ENCODE measurements around the gene INPP5A.

The INPP5A gene

GRCh38 chr10:132774181-132774901 lies 236.8 kb downstream of the INPP5A start:
- peaks cover 6% of the 10 kb centered on the region for H3K36me3 ChIP-seq (ENCODE audit: control insufficient read depth, insufficient read depth, low read length, severe bottlenecking)
- no peak for DNase-seq (ENCODE audit: low read depth)

GRCh38 chr10:132774902-132775863 lies 237.6 kb downstream of the INPP5A start:
- Histone ChIP-seq H3K4me1 (ENCODE audit: control insufficient read depth, insufficient read depth, low read length) (no peaks in the 10 kb centered on the region), H3K9ac (ENCODE audit: low read length) (no peak overlapping the region), H3K36me3 (ENCODE audit: control insufficient read depth, insufficient read depth, low read length, severe bottlenecking) (peaks cover 8% of the 10 kb centered on the region), H3K27me3 (replicated peaks; ENCODE audit: control insufficient read depth, insufficient read depth, low read length) (no peaks in the 10 kb centered on the region), H3K4me3 (ENCODE audit: low read length) (no peak overlapping the region), H3K9me3 (ENCODE audit: control insufficient read depth, low read length) (no peaks in the 10 kb centered on the region)
- DNase-seq (ENCODE audit: low read depth): no peak

More at GRCh38 chr10:132774181-132774901, 236.8 kb downstream of the INPP5A start:
- Histone ChIP-seq H3K9me3 (ENCODE audit: control insufficient read depth, low read length) (no peaks in the 10 kb centered on the region), H3K27me3 (replicated peaks; ENCODE audit: control insufficient read depth, insufficient read depth, low read length) (no peaks in the 10 kb centered on the region), H3K9ac (ENCODE audit: low read length) (no peak overlapping the region), H3K4me1 (ENCODE audit: control insufficient read depth, insufficient read depth, low read length) (no peaks in the 10 kb centered on the region), H3K4me3 (ENCODE audit: low read length) (no peak overlapping the region)

GRCh38 chr10:132776186-132776585 lies 238.6 kb downstream of the INPP5A start:
- Histone ChIP-seq H3K4me1 (ENCODE audit: control insufficient read depth, insufficient read depth, low read length) (no peaks in the 10 kb centered on the region), H3K9me3 (ENCODE audit: control insufficient read depth, low read length) (no peaks in the 10 kb centered on the region), H3K36me3 (ENCODE audit: control insufficient read depth, insufficient read depth, low read length, severe bottlenecking) (peaks cover 10% of the 10 kb centered on the region), H3K9ac (ENCODE audit: low read length) (no peak overlapping the region), H3K27me3 (replicated peaks; ENCODE audit: control insufficient read depth, insufficient read depth, low read length) (no peaks in the 10 kb centered on the region), H3K4me3 (ENCODE audit: low read length) (no peak overlapping the region)
- no peak for DNase-seq (ENCODE audit: low read depth)

GRCh38 chr10:132776821-132777220 lies 239.2 kb downstream of the INPP5A start:
- DNase-seq (ENCODE audit: low read depth): no peak
- no peak overlapping the region for H3K4me3 ChIP-seq (ENCODE audit: low read length)
- H3K9ac ChIP-seq (ENCODE audit: low read length): no peak overlapping the region
- peaks cover 12% of the 10 kb centered on the region for H3K36me3 ChIP-seq (ENCODE audit: control insufficient read depth, insufficient read depth, low read length, severe bottlenecking)
- no peaks in the 10 kb centered on the region for H3K9me3 ChIP-seq (ENCODE audit: control insufficient read depth, low read length)
- no peaks in the 10 kb centered on the region for H3K4me1 ChIP-seq (ENCODE audit: control insufficient read depth, insufficient read depth, low read length)
- H3K27me3 ChIP-seq (replicated peaks; ENCODE audit: control insufficient read depth, insufficient read depth, low read length): no peaks in the 10 kb centered on the region

DNA sequence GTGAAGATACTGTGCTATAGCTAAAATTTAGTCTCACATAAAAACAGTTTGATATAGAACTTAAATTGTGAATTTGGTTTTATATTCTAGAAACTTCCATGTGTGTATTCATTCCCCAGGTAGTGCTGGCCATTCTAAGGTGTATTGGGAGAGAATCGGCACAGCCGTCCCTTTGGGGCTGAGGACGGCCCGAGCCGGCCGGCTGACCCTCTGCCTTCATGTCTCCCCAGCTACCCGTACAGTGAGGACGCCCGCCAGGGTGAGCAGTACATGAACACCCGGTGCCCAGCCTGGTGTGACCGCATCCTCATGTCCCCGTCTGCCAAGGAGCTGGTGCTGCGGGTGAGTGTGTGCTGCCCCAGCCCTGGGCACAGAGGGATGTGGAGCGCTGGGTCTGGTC lies 239.9 kb downstream of the INPP5A start:
- peaks cover 14% of the 10 kb centered on the region for H3K36me3 ChIP-seq (ENCODE audit: control insufficient read depth, insufficient read depth, low read length, severe bottlenecking)
- no peaks in the 10 kb centered on the region for H3K9me3 ChIP-seq (ENCODE audit: control insufficient read depth, low read length)
- no peak overlapping the region for H3K9ac ChIP-seq (ENCODE audit: low read length)
- no peak for DNase-seq (ENCODE audit: low read depth)
- no peaks in the 10 kb centered on the region for H3K4me1 ChIP-seq (ENCODE audit: control insufficient read depth, insufficient read depth, low read length)
- no peak overlapping the region for H3K4me3 ChIP-seq (ENCODE audit: low read length)
- H3K27me3 ChIP-seq (replicated peaks; ENCODE audit: control insufficient read depth, insufficient read depth, low read length): no peaks in the 10 kb centered on the region

DNA sequence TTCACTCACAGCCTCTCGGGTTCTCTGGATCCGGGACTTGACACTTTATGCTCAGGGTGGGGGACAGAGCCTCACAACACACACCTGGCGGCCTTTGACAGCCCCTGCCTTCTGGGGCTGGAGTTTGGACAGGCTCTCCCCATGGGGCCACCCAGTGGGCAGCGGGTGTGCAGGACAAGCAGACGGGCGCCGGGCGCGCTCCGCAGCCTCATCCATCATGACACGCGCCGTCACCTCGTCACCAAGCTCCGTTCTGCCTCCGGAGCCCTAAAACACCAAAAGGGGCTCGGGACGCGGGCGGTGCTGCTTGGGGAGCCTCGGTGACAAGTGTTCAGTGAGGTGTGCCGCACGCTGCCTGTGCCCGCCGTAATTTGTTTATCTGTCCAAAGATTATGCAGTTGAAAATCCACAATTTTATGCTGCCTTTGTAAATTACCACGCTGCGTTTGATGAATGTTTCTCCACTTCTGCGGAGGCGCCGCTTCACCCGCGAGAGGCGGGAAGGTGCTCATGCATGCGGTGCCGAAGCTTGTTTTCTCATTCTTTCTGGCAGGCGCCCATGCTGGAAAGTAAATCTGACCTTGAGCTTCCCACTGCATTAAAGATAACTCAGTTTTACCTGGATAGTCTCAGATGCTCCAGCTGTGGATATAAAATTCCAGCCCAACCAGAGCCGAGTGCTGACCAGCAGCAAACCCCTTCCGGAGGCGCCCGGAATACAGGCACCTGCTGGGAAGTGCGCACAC lies 242.1 kb downstream of the INPP5A start:
- peaks cover 25% of the 10 kb centered on the region for H3K36me3 ChIP-seq (ENCODE audit: control insufficient read depth, insufficient read depth, low read length, severe bottlenecking)
- H3K4me1 ChIP-seq (ENCODE audit: control insufficient read depth, insufficient read depth, low read length): no peaks in the 10 kb centered on the region
- H3K4me3 ChIP-seq (ENCODE audit: low read length): no peak overlapping the region
- no peak overlapping the region for H3K9ac ChIP-seq (ENCODE audit: low read length)
- H3K9me3 ChIP-seq (ENCODE audit: control insufficient read depth, low read length): no peaks in the 10 kb centered on the region
- H3K27me3 ChIP-seq (replicated peaks; ENCODE audit: control insufficient read depth, insufficient read depth, low read length): no peaks in the 10 kb centered on the region
- DNase-seq (ENCODE audit: low read depth): no peak

- Histone ChIP-seq H3K36me3 (ENCODE audit: control insufficient read depth, insufficient read depth, low read length, severe bottlenecking) (peaks cover 25% of the 10 kb centered on the region), H3K27me3 (replicated peaks; ENCODE audit: control insufficient read depth, insufficient read depth, low read length) (no peaks in the 10 kb centered on the region), H3K9ac (ENCODE audit: low read length) (no peak overlapping the region), H3K9me3 (ENCODE audit: control insufficient read depth, low read length) (no peaks in the 10 kb centered on the region), H3K4me1 (ENCODE audit: control insufficient read depth, insufficient read depth, low read length) (no peaks in the 10 kb centered on the region), H3K4me3 (ENCODE audit: low read length) (no peak overlapping the region)
- no peak for DNase-seq (ENCODE audit: low read depth)
Measured at GRCh38 chr10:132780356-132780755, 242.8 kb downstream of the INPP5A start.

- no peak for DNase-seq (ENCODE audit: low read depth)
- H3K36me3 ChIP-seq (ENCODE audit: control insufficient read depth, insufficient read depth, low read length, severe bottlenecking): peaks cover 25% of the 10 kb centered on the region
- no peaks in the 10 kb centered on the region for H3K27me3 ChIP-seq (replicated peaks; ENCODE audit: control insufficient read depth, insufficient read depth, low read length)
- no peaks in the 10 kb centered on the region for H3K4me1 ChIP-seq (ENCODE audit: control insufficient read depth, insufficient read depth, low read length)
- no peak overlapping the region for H3K9ac ChIP-seq (ENCODE audit: low read length)
- no peak overlapping the region for H3K4me3 ChIP-seq (ENCODE audit: low read length)
- H3K9me3 ChIP-seq (ENCODE audit: control insufficient read depth, low read length): no peaks in the 10 kb centered on the region
Measured at GRCh38 chr10:132781556-132781955, 244.0 kb downstream of the INPP5A start.

DNA sequence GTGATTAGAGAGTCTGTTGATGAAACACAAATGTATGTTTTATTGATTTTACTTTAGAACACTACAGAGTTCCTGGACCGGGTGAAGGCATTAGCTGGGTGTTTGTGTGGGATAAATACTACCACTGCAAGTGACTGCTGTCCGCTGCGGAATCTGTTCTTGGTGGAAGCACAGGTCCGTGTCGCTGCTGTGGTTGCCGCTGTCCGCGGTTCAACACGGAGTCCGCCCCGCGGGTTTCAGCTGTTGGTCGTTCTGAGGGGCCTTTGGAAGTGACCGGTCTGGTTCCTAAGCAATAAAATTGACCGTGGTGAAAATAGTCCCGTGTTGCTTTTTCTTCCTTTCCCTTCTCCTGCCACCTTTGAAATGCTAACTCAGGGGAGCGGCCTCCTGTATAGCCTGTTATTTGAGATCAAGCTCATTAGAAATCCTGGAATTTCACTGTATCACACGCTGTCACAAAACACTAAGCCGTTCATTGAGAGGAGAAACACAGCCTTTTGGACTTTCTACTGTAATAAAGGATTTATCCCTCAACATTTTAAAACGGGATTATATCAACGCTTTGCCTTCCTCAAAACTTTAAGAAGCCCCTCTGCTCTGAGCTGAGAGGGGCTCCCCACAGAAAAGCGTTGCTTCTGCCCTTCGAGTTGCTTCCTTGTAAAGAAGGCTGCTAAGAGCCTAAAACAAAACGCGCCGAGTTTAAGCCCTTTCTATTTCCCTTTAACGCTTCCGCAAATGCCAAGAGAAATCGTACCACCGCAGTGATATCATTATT lies 245.8 kb downstream of the INPP5A start:
- no peaks in the 10 kb centered on the region for H3K4me1 ChIP-seq (ENCODE audit: control insufficient read depth, insufficient read depth, low read length)
- H3K9ac ChIP-seq (ENCODE audit: low read length): no peak overlapping the region
- H3K36me3 ChIP-seq (ENCODE audit: control insufficient read depth, insufficient read depth, low read length, severe bottlenecking): peaks cover 19% of the 10 kb centered on the region
- H3K4me3 ChIP-seq (ENCODE audit: low read length): no peak overlapping the region
- no peak for DNase-seq (ENCODE audit: low read depth)
- no peaks in the 10 kb centered on the region for H3K27me3 ChIP-seq (replicated peaks; ENCODE audit: control insufficient read depth, insufficient read depth, low read length)
- no peaks in the 10 kb centered on the region for H3K9me3 ChIP-seq (ENCODE audit: control insufficient read depth, low read length)

DNA sequence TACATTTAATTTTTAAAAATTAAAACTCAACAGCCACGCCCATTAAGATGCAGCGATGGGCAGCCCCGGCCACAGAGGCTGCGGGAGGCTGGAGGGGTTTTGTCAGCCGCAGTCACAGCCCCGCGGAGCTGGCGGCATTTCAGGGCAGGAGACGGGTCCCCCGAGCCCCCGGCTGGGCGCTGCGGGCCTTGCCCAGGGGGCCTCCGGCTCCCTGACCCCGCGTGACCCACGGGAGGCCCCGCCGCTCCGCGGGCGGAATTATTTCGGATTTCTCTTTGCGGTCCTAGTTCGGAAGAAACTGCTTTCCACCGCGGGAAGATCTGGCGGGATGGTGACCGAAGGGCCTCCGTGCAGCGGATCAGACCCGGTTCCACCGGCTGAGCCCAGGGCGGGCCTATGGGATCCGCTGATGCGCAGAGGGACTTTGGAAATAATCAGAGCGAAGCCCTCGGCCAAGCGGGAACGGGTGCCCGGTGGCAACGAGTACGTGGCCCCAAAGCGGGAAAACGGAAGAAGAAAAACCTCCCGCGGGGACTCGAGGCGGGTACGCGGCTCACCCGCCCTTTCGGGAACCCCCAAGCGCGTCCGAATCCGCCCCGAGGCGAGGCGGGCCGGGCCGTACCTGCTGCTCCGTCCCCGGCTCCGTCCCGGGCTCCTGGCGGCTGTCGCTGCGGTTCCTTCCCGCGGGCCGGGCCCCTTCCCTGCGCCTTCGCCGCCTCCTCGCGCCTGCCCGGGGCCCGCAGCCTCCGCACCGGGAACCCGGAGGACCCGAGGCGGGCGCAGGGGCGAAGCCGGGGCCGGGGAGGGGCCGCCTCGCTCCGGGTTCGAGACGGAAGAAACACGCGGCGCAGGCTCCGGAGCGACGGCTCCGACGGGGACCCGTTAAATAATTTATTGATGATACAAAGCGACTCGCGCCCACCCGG lies 246.6 kb downstream of the INPP5A start:
- Histone ChIP-seq H3K9me3 (ENCODE audit: control insufficient read depth, low read length) (no peaks in the 10 kb centered on the region), H3K36me3 (ENCODE audit: control insufficient read depth, insufficient read depth, low read length, severe bottlenecking) (peaks cover 19% of the 10 kb centered on the region), H3K27me3 (replicated peaks; ENCODE audit: control insufficient read depth, insufficient read depth, low read length) (no peaks in the 10 kb centered on the region), H3K4me3 (ENCODE audit: low read length) (no peak overlapping the region), H3K4me1 (ENCODE audit: control insufficient read depth, insufficient read depth, low read length) (no peaks in the 10 kb centered on the region), H3K9ac (ENCODE audit: low read length) (no peak overlapping the region)
- DNase-seq (ENCODE audit: low read depth): no peak

Data from adipocyte (in vitro differentiated cells).